ENCODE data around the gene ITGAD. TPM values are rescaled to one million over a fixed set of nuclear protein-coding genes. Genes with fewer than 3 reads are reported as not detected.

The ITGAD gene
- total and polyA plus RNA-seq, 2 of the 8 experiments (the other 6 are each of a cell fraction or from before 2014, with no cell fraction given): 0.06 TPM; not detected in 1

DNA sequence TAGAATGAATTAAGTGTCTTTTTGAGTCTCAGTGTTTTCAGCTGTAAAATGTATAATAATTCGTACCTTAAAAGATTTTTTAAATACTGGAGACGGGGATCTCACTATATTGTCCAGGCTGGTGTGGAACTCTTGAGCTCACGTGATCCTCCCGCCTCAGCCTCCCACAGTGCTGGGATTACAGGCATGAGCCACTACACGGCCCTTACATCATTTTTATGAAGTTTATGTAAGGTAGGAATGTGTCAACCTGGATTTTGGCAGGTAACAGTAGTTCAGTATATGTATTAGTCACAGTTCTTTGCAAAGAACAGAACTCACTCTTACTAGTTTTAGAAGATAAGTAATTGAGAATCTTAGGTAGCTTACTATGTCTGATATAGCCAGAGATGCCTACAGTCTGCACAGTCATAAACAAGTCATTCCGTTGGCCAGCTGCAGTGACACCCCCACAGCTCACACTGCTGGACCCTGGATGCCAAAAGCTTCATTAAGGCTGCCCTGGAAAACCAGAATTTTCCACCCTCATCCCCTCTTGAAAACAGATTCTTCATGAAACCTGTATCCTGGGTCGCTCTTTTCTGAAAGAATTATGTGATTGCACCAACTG is 35.6 kb downstream of the ITGAD start:
- Histone ChIP-seq H3K23me2 (ENCODE audit: low read depth, low read length) (peaks cover 2% of the 10 kb centered on the region; the same call in 1 of the 2 replicates), H3K79me2 (ENCODE audit: control insufficient read depth in 1 of 2, insufficient read depth in 2 of 2, low read length in 2 of 2) (no peaks in the 10 kb centered on the region), H3K4me2 (ENCODE audit: insufficient read depth in 1 of 2, low read depth in 2 of 2, low read length in 2 of 2) (peak overlapping the region in 1 of 2 experiments; percentile 54; a peak in 1 of 4 replicates), H4K8ac (ENCODE audit: extremely low read depth, insufficient read depth, low read length) (no peak overlapping the region), H4K91ac (replicated peaks; ENCODE audit: insufficient read length, low read length) (no peak overlapping the region), H3K18ac (ENCODE audit: extremely low read depth, low read length) (no peak overlapping the region), H3K56ac (replicated peaks; ENCODE audit: insufficient read length, low read depth, low read length) (no peak overlapping the region), H3K9me3 (ENCODE audit: insufficient read depth in 2 of 2, low read depth in 1 of 2, low read length in 1 of 2) (peaks cover 5 to 6% of the 10 kb centered on the region in 2 experiments), H2BK5ac (ENCODE audit: low read depth, low read length) (no peak overlapping the region), H4K20me1 (replicated peaks in 1 of 2; ENCODE audit: control insufficient read depth in 1 of 2, insufficient read depth in 2 of 2, low read length in 2 of 2) (no peaks in the 10 kb centered on the region), H3K79me1 (ENCODE audit: low read depth, low read length) (no peaks in the 10 kb centered on the region), H2BK120ac (replicated peaks; ENCODE audit: low read depth, low read length) (no peak overlapping the region), H2BK15ac (ENCODE audit: low read length) (no peak overlapping the region), H3K27ac (ENCODE audit: low read depth, low read length) (no peak overlapping the region), H3K9ac (replicated peaks in 1 of 4; ENCODE audit: extremely low read depth in 1 of 4, low read depth in 3 of 4, low read length in 3 of 4) (no peak overlapping the region), H3K4me3 (ENCODE audit: extremely low read depth in 1 of 4, insufficient read depth in 2 of 4, low read depth in 3 of 4, low read length in 4 of 4) (no peak overlapping the region), H2BK20ac (ENCODE audit: low read length) (no peak overlapping the region), H3K27me3 (replicated peaks in 1 of 4; ENCODE audit: control insufficient read depth in 3 of 4, extremely low read depth in 1 of 4, insufficient read depth in 3 of 4, low read length in 3 of 4) (peaks cover 5 to 25% (median 24%) of the 10 kb centered on the region in 4 experiments), H2BK12ac (ENCODE audit: low read depth, low read length) (no peak overlapping the region), H2AFZ (ENCODE audit: low read length) (no peak overlapping the region), H3K4ac (replicated peaks; ENCODE audit: insufficient read length, low read depth, low read length) (no peak overlapping the region), H3K4me1 (replicated peaks in 1 of 4; ENCODE audit: control insufficient read depth in 3 of 4, insufficient read depth in 4 of 4, low read length in 3 of 4) (no peaks in the 10 kb centered on the region; a peak in 2 of 7 replicates), H3K23ac (ENCODE audit: insufficient read length) (no peak overlapping the region), H3K14ac (ENCODE audit: insufficient read length) (no peak overlapping the region), H2AK5ac (ENCODE audit: low read depth, low read length) (no peak overlapping the region), H3K36me3 (ENCODE audit: control insufficient read depth in 2 of 4, insufficient read depth in 4 of 4, low read length in 3 of 4) (no peaks in the 10 kb centered on the region), H4K5ac (ENCODE audit: insufficient read length, low read depth, low read length) (no peak overlapping the region)
- DNase-seq (ENCODE audit: low read depth in 1 of 2, low spot score in 2 of 2): no peak
- WGBS, 2 experiments (ENCODE audit: extremely low coverage in 1 of 2, insufficient coverage in 1 of 2, insufficient read length in 1 of 2, insufficient replicate concordance in 2 of 2, low coverage in 1 of 2, low lambda C conversion rate in 2 of 2, missing lambda C conversion rate in 1 of 2): 88% methylated on average over 7 of the region's 7 CpGs; no CpG with 5 or more reads in 1 of the 2 experiments
- ChIA-PET CTCF (ENCODE audit: partially characterized antibody) (interaction anchor here (0.8 to 5.8 kb wide), 5 partner anchors 14 to 274 kb away, joined by 3 to 36 read pairs (median 4); partner anchors contain the start of gene ZNF843), POLR2A (ENCODE audit: partially characterized antibody) (interaction anchor here (0.8 to 2.5 kb wide), 4 partner anchors 14 to 249 kb away, joined by 3 to 10 read pairs (median 4); partner anchors contain the start of genes FUS and ZNF843)
- TF ChIP-seq SUZ12 (IDR thresholded peaks at IDR 0.05; ENCODE audit: low read length): no peak
- TF ChIP-seq PHF8 (conservative IDR thresholded peaks at IDR 0.05; ENCODE audit: low read depth, low read length): no peak
- FAIRE-seq: no peak

All from H1 (cell line).